K562 (cell line): ENCODE results near the gene OGN. TPM values are rescaled to one million over a fixed set of nuclear protein-coding genes. Genes with fewer than 3 reads are reported as not detected.
A peak's percentile ranks its signal among the peaks of the same experiment; 100 is the strongest.

Experiments used
- ATAC-seq: fragments of 200-7000 bp; cut with Tn5 transposase; 3 replicates; pipeline ENCODE4 v1.9.1; 2020; ENCODE audit warnings: moderate library complexity
- Bru-seq: library from RNA; stranded (reverse); fragments of 400-500 nt; gene quantifications from one replicate; lab custom pipeline; 2021; lab: Mats Ljungman, UMichigan
- BruChase-seq, 2 experiments: library from RNA; stranded (reverse); fragments of 400-500 nt; gene quantifications; one replicate each; lab custom pipeline; 2021; lab: Mats Ljungman, UMichigan
- BruUV-seq: library from RNA; stranded (reverse); fragments of 400-500 nt; replicated peaks from 2 replicates; lab custom pipeline; 2021; lab: Mats Ljungman, UMichigan
- CTCF ChIA-PET: fragments of 300-600 bp; formaldehyde crosslinking; extraction: SDS; loops from one replicate; lab custom pipeline; 2021; ENCODE audit warnings: low intra/inter-chr PET ratio; lab: Yijun Ruan, JAX
- POLR2A ChIA-PET: fragments of 300-600, 350-650 bp; sonication (Branson Sonifier 250); formaldehyde crosslinking; extraction: SDS; loops from one replicate; lab custom pipeline; 2021; ENCODE audit warnings: antibody characterized with exemption, inconsistent platforms; lab: Yijun Ruan, JAX
- DNase-seq, 4 experiments: peaks; one replicate each; pipeline versions ENCODE4 v3.0.0 to v3.0.0-alpha.2; 2011 to 2018; ENCODE audit warnings: low spot score in 3 of 4, mixed read lengths in 3 of 4; ENCODE audit errors: extremely low read depth in 1 of 4
- FAIRE-seq: peaks from 2 replicates; lab custom pipeline; 2011; peaks lifted over from hg19 to GRCh38; lab: Jason Lieb, UNC
- H2AFZ ChIP-seq: 2 replicates; pipeline ENCODE4 v1.6.0; 2011; ENCODE audit warnings: low read depth, low read length, control low read depth, inconsistent platforms
- H3K27ac ChIP-seq: fragments of 200-600 bp; 3 replicates; pipeline ENCODE4 v1.8.0; 2011; ENCODE audit warnings: low read depth, mild to moderate bottlenecking, control low read depth, inconsistent platforms, low read length, moderate library complexity, mixed read lengths; ENCODE audit errors: extremely low read depth
- H3K27me3 ChIP-seq, 2 experiments: fragments of 300-600 bp in 1 of 2; 2 replicates in 1 of 2; 3 replicates in 1 of 2; pipeline versions ENCODE4 v1.6.0 to v1.8.0; 2011; ENCODE audit warnings: inconsistent platforms in 2 of 2, low read length in 2 of 2, mild to moderate bottlenecking in 1 of 2, mixed read lengths in 1 of 2, moderate library complexity in 1 of 2; ENCODE audit not compliant: control insufficient read depth in 2 of 2, insufficient read depth in 2 of 2
- H3K36me3 ChIP-seq: fragments of 300-600 bp; 3 replicates; pipeline ENCODE4 v1.8.0; 2011; ENCODE audit warnings: mild to moderate bottlenecking, low read length, inconsistent platforms; ENCODE audit not compliant: control insufficient read depth, insufficient read depth
- H3K4me1 ChIP-seq, 2 experiments: fragments of 200-600 bp in 1 of 2; replicated peaks in 1 of 2; 2 replicates in 1 of 2; 3 replicates in 1 of 2; pipeline versions ENCODE4 v1.5.1 to v1.8.0; 2011; ENCODE audit warnings: inconsistent platforms in 2 of 2, low read length in 2 of 2, mild to moderate bottlenecking in 1 of 2, mixed read lengths in 1 of 2, moderate library complexity in 1 of 2; ENCODE audit not compliant: control insufficient read depth in 2 of 2, insufficient read depth in 2 of 2
- H3K4me2 ChIP-seq: 2 replicates; pipeline ENCODE4 v1.6.1; 2011; ENCODE audit warnings: low read length, control low read depth, inconsistent platforms, mixed read lengths; ENCODE audit not compliant: insufficient read depth
- H3K4me3 ChIP-seq: fragments of 200-600 bp; sonication (generic), shearing (Covaris generic); 2 replicates; pipeline ENCODE4 v1.5.1; 2016; ENCODE audit warnings: control low read depth, inconsistent platforms
- H3K79me2 ChIP-seq: fragments of 200-600 bp; 3 replicates; pipeline ENCODE4 v1.8.0; 2011; ENCODE audit warnings: low read length, inconsistent platforms; ENCODE audit not compliant: control insufficient read depth, insufficient read depth
- H3K9ac ChIP-seq, 2 experiments: 2 replicates each; pipeline versions ENCODE4 v1.6.0 to v1.6.1; 2011; ENCODE audit warnings: low read depth in 2 of 2, low read length in 2 of 2, control low read depth in 1 of 2, inconsistent platforms in 1 of 2, mild to moderate bottlenecking in 1 of 2, mixed read lengths in 1 of 2; ENCODE audit not compliant: insufficient read depth in 1 of 2
- H3K9me1 ChIP-seq: one replicate; pipeline ENCODE4 v1.6.0; 2011; ENCODE audit warnings: inconsistent platforms, mild to moderate bottlenecking, low read length, moderate library complexity; ENCODE audit not compliant: control insufficient read depth, insufficient read depth
- H3K9me3 ChIP-seq: replicated peaks from 2 replicates; pipeline ENCODE4 v1.5.1; 2011; ENCODE audit warnings: low read depth, low read length, inconsistent platforms; ENCODE audit not compliant: control insufficient read depth, insufficient read depth
- H4K20me1 ChIP-seq: replicated peaks from 2 replicates; pipeline ENCODE4 v1.6.1; 2011; ENCODE audit warnings: low read length, inconsistent platforms, mixed read lengths; ENCODE audit not compliant: control insufficient read depth, insufficient read depth
- C11orf30 ChIP-seq: fragments of 450-650 bp; IDR thresholded peaks from 2 replicates; pipeline ENCODE4 v1.6.1; 2016; ENCODE audit warnings: low read depth, mild to moderate bottlenecking
- CC2D1A ChIP-seq: fragments of 450-650 bp; IDR thresholded peaks from 2 replicates; pipeline ENCODE4 v1.6.1; 2017; ENCODE audit warnings: mild to moderate bottlenecking
- CEBPB ChIP-seq: fragments of 450-650 bp; IDR thresholded peaks from 2 replicates; pipeline ENCODE4 v1.6.1; 2016; ENCODE audit warnings: missing genetic modification characterization, missing compliant biosample characterization
- CEBPG ChIP-seq, 3 experiments: fragments of 200-800 bp in 1 of 3; sonication (Bioruptor generic) in 1 of 3; sonication (generic) in 1 of 3; formaldehyde crosslinking in 1 of 3; IDR thresholded peaks in 2 of 3; conservative IDR thresholded peaks in 1 of 3; 2 replicates each; pipeline versions ENCODE4 v1.6.1 to v1.8.0; 2016 to 2022; ENCODE audit warnings: missing compliant biosample characterization in 2 of 3, missing genetic modification characterization in 2 of 3, mild to moderate bottlenecking in 1 of 3, missing genetic modification reagents in 1 of 3
- HBP1 ChIP-seq: fragments of 450-650 bp; formaldehyde crosslinking; IDR thresholded peaks from 2 replicates; pipeline ENCODE4 v1.4.0; 2022; ENCODE audit warnings: missing genetic modification characterization
- MAFG ChIP-seq: fragments of 450-650 bp; conservative IDR thresholded peaks from 2 replicates; pipeline ENCODE4 v1.6.1; 2016; ENCODE audit warnings: missing genetic modification characterization, missing compliant biosample characterization
- MAFK ChIP-seq: IDR thresholded peaks from 2 replicates; pipeline ENCODE4 v1.6.1; 2011; ENCODE audit warnings: low read length, improper control_type of control experiment
- PTRF ChIP-seq: fragments of 450-650 bp; IDR thresholded peaks from 2 replicates; pipeline ENCODE4 v1.6.1; 2016; ENCODE audit warnings: mild to moderate bottlenecking, missing genetic modification characterization, missing compliant biosample characterization
- SLC30A9 ChIP-seq: fragments of 250-450 bp; sonication (Bioruptor Pico); IDR thresholded peaks from 2 replicates; pipeline ENCODE4 v1.8.0; 2022; ENCODE audit warnings: mild to moderate bottlenecking, moderate library complexity
- TGIF2 ChIP-seq: sonication (generic); formaldehyde crosslinking; IDR thresholded peaks from 2 replicates; pipeline ENCODE4 v1.8.1; 2022; ENCODE audit warnings: mild to moderate bottlenecking, missing genetic modification reagents, moderate library complexity
- ZNF316 ChIP-seq: fragments of 450-650 bp; IDR thresholded peaks from 2 replicates; pipeline ENCODE4 v1.6.1; 2016
- WGBS: fragments of 100-300 bp; shearing (Covaris generic); methylation state at CpG from one replicate; pipeline ENCODE4 v1.1.6; 2016; ENCODE audit warnings: low coverage, mixed read lengths; ENCODE audit not compliant: insufficient coverage; ENCODE audit errors: missing lambda C conversion rate; 5-methylcytosine and 5-hydroxymethylcytosine counted together
- in situ Hi-C: fragments of 300-500 bp; cut with MboI; formaldehyde crosslinking; loops from 4 replicates; pipeline ENCODE4 v1.15.0; 2018; ENCODE audit warnings: inconsistent platforms, mixed read lengths
- intact Hi-C: fragments of 100-400 bp; cut with micrococcal nuclease; formaldehyde crosslinking; loops from 2 replicates; pipeline ENCODE4 v1.14.2; 2022
- long read RNA-seq, 3 experiments: library from polyadenylated mRNA in 2 of 3; library from RNA in 1 of 3; unstranded in 2 of 3; stranded (forward) in 1 of 3; transcript quantifications; one replicate each; pipeline ENCODE4 v2.0.0, GENCODE V29; 2019 to 2022
- polyA minus RNA-seq, 3 experiments: library from RNA; depleted of rRNA, polyadenylated mRNA; stranded (reverse); fragments of >200 nt; gene quantifications; 2 replicates each; pipeline ENCODE4 v1.2.3, GENCODE V29; 2011
- polyA plus RNA-seq, 8 experiments: library from polyadenylated mRNA; depleted of rRNA in 4 of 8; stranded (reverse) in 5 of 8; unstranded in 3 of 8; fragments of >200 nt; fragmentation: Nextera tagmentation in 2 of 8; fragmentation: Illumina TruSeq in 1 of 8; extraction: Ambion mirVana in 2 of 8; extraction: Trizol in 1 of 8; gene quantifications; 2 replicates each; pipeline versions ENCODE4 v1.2.1 to v1.2.3, GENCODE V29; 2011 to 2014; ENCODE audit warnings: inconsistent platforms in 1 of 8, missing spikeins in 1 of 8
- total RNA-seq, 7 experiments: library from RNA; depleted of rRNA in 6 of 7; stranded (reverse); fragments of >200 nt in 6 of 7; fragmentation: Illumina TruSeq in 2 of 7; extraction: Trizol in 2 of 7; gene quantifications; 2 replicates each; pipeline versions ENCODE4 v1.2.1 to v1.2.3, GENCODE V29; 2011 to 2021; ENCODE audit warnings: low replicate concordance in 1 of 7
- TF ChIP-seq, protein P1 (sequence below): IDR thresholded peaks from 2 replicates; pipeline ENCODE4 v1.6.1; 2011; ENCODE audit not compliant: insufficient read length; ENCODE audit errors: extremely low read depth

Gene OGN, protein sequence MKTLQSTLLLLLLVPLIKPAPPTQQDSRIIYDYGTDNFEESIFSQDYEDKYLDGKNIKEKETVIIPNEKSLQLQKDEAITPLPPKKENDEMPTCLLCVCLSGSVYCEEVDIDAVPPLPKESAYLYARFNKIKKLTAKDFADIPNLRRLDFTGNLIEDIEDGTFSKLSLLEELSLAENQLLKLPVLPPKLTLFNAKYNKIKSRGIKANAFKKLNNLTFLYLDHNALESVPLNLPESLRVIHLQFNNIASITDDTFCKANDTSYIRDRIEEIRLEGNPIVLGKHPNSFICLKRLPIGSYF
- not detected in 2 replicates for total RNA-seq (2011; cell fraction: chromatin; rRNA removed; ENCODE audit: low replicate concordance)
- not detected in 2 replicates for total RNA-seq (2011; cell fraction: nucleolus; rRNA removed)
- not detected in 2 replicates for total RNA-seq (2011; cell fraction: nucleoplasm; rRNA removed)
- not detected in 2 replicates for total RNA-seq (2014; rRNA removed)
- not detected in 2 replicates for total RNA-seq (2014; rRNA removed; fragmentation: Illumina TruSeq; extraction: Trizol)
- total RNA-seq (2015; rRNA removed; fragmentation: Illumina TruSeq; extraction: Trizol), result not detected in 2 replicates
- 0.07 and 0.16 TPM in 2 replicates for total RNA-seq (2021)
- polyA plus RNA-seq (2011; rRNA removed), result not detected in 2 replicates
- polyA plus RNA-seq (2011; cell fraction: cytosol; rRNA removed), result not detected in 2 replicates
- not detected in 2 replicates for polyA plus RNA-seq (2011; cell fraction: nucleus; rRNA removed)
- 0.04 and 0.07 TPM in 2 replicates for polyA plus RNA-seq (2012)
- polyA plus RNA-seq (2014; fragmentation: Illumina TruSeq; extraction: Trizol), result not detected in 2 replicates
- polyA plus RNA-seq (2014; fragmentation: Nextera tagmentation; extraction: Ambion mirVana), result under 1 TPM in 1 of 2 experiments, not detected in 1; 0.17 TPM
- not detected in 2 replicates for polyA plus RNA-seq (2014; rRNA removed)
- not detected in 2 replicates for polyA minus RNA-seq (2011; rRNA and poly(A)+ RNA removed)
- not detected in 2 replicates for polyA minus RNA-seq (2011; cell fraction: cytosol; rRNA and poly(A)+ RNA removed)
- polyA minus RNA-seq (2011; cell fraction: nucleus; rRNA and poly(A)+ RNA removed), result not detected in 2 replicates
- Bru-seq, nascent RNA, result percentile 5 among the genes with signal in this experiment
- not detected for BruChase-seq, experiment 1, labeled RNA remaining after a 2-hour chase
- BruChase-seq, experiment 2, labeled RNA remaining after a 6-hour chase, result percentile 13 among the genes with signal in this experiment
- long read RNA-seq, experiment 1, result 0 reads
- long read RNA-seq, experiment 2, result 0 reads
- long read RNA-seq, experiment 3, result 0 reads

DNA sequence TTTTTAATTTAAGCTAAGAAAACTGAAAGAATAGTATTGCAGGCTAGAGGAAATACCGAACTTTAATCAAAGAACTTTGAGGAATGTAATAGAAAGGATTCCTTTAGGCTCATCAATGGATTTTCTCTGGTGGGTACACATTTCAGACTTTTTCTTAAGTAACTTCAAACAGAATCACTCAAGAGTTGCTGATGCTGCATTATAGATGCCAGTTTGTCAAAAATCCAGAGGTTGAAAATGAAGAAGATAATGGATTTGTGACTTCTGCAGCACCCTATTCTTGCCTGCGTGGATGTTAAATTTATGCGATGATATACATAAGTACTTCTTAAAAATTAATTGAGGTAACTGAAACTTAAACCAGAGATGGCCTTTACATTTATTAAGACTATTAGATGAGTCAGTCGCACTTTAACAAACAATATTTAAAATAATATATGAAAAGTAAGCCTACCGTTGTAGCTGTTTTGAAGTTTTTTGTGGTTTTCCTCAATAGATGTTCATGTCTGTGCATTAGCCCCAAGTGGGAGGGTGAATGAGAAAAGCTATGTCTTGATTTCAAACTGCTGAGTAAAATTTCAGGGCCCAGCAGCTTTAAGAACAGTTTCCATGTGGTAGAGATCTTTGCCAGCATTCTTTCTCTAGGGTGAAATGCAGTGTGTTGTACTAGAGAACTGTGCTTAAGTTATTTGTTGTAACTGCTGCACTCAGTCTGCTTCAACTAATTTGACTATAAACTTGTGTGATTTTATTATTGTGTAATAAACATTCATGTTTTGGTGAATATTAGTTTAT, at the start of gene OGN:
Gene OGN, minus strand, starts transcription at position 537 of the 795 bp plus-strand sequence. CDS start 1,171 bp downstream, outside the sequence.
- no peaks in the 10 kb centered on the region for H3K79me2 ChIP-seq
- intact Hi-C loops, result no loop called here
- TF ChIP-seq MAFK (peak; percentile 21; the same call in 1 of the 2 replicates), CEBPG (CRISPR knock-in tag; IDR thresholded peaks at IDR 0.05) (no peak), CEBPG (tag; conservative IDR thresholded peaks at IDR 0.05 in 1 of 2, IDR thresholded peaks at IDR 0.05 in 1 of 2) (peak in 1 of 2 experiments; percentile 30; a peak in 1 of 4 replicates), ZNF316 (peak; percentile 62), SLC30A9 (CRISPR knock-in tag) (no peak), CC2D1A (no peak), HBP1 (no peak), PTRF (tag) (no peak), C11orf30 (peak; percentile 58), TGIF2 (CRISPR knock-in tag) (no peak), MAFG (0 out of 2 replicates have a peak, but pooled peaks have one; percentile 11), CEBPB (tag) (0 out of 2 replicates have a peak, but pooled peaks have one; percentile 30)
- TF ChIP-seq, protein P1, sequence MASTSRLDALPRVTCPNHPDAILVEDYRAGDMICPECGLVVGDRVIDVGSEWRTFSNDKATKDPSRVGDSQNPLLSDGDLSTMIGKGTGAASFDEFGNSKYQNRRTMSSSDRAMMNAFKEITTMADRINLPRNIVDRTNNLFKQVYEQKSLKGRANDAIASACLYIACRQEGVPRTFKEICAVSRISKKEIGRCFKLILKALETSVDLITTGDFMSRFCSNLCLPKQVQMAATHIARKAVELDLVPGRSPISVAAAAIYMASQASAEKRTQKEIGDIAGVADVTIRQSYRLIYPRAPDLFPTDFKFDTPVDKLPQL, result no peak
- ChIA-PET POLR2A (interaction anchor here (0.6 to 1.1 kb wide), 2 partner anchors 20 to 256 kb away, joined by 3 read pairs; no protein-coding TSS in a partner anchor), CTCF (interaction anchor here (0.6 kb wide), 1 partner anchor 670 kb away, joined by 3 read pairs; no protein-coding TSS in a partner anchor)
- H3K4me2 ChIP-seq, result no peak within 1 kb of the TSS
- no peaks in the 10 kb centered on the region for H3K9me3 ChIP-seq
- no peaks in the 10 kb centered on the region for H3K27me3 ChIP-seq
- FAIRE-seq (no peak), ATAC-seq (no peak), DNase-seq (no peak)
- no peaks in the 10 kb centered on the region for H4K20me1 ChIP-seq
- in situ Hi-C loops, result no loop called here
- peaks cover 0 to 11% of the 10 kb centered on the region in 2 experiments; a peak in 2 of 5 replicates for H3K4me1 ChIP-seq
- no peak within 1 kb of the TSS for H3K9ac ChIP-seq
- H3K27ac ChIP-seq, result no peak within 1 kb of the TSS
- H3K36me3 ChIP-seq, result no peaks in the 10 kb centered on the region
- WGBS, result 79% methylated on average over 5 of the region's 5 CpGs
- no peaks in the 10 kb centered on the region for H3K9me1 ChIP-seq
- BruUV-seq, result no TSS peak
- H3K4me3 ChIP-seq, result no peak within 1 kb of the TSS
- no peak within 1 kb of the TSS for H2AFZ ChIP-seq
